Astrocyte (in vitro differentiated cells and primary cell): ENCODE data around the gene SP3. TPM values are rescaled to one million over a fixed set of nuclear protein-coding genes. Genes with fewer than 3 reads are reported as not detected.

ENCODE experiments used
- DNase-seq: peaks from one replicate; pipeline ENCODE4 v3.0.0-alpha.2; 2010; ENCODE audit warnings: low read depth
- FAIRE-seq: peaks from 2 replicates; lab custom pipeline; 2011; peaks lifted over from hg19 to GRCh38; lab: Jason Lieb, UNC
- H2AFZ ChIP-seq: 2 replicates; pipeline ENCODE4 v1.6.0; 2012; ENCODE audit warnings: low read depth, low read length, inconsistent platforms
- H3K27ac ChIP-seq: 2 replicates; pipeline ENCODE4 v1.5.1; 2011; ENCODE audit warnings: low read depth, low read length, inconsistent platforms
- H3K27me3 ChIP-seq: 2 replicates; pipeline ENCODE4 v1.6.0; 2011; ENCODE audit warnings: low read length, inconsistent platforms; ENCODE audit not compliant: insufficient read depth
- H3K36me3 ChIP-seq: 2 replicates; pipeline ENCODE4 v1.5.1; 2011; ENCODE audit warnings: low read length, inconsistent platforms; ENCODE audit not compliant: insufficient read depth
- H3K4me1 ChIP-seq: 2 replicates; pipeline ENCODE4 v1.5.1; 2011; ENCODE audit warnings: low read length, inconsistent platforms; ENCODE audit not compliant: insufficient read depth
- H3K4me2 ChIP-seq: 2 replicates; pipeline ENCODE4 v1.6.0; 2012; ENCODE audit warnings: low read length, inconsistent platforms
- H3K4me3 ChIP-seq: 2 replicates; pipeline ENCODE4 v1.5.1; 2011; ENCODE audit warnings: low read depth, mild to moderate bottlenecking, low read length, inconsistent platforms; ENCODE audit not compliant: insufficient read depth
- H3K79me2 ChIP-seq: 2 replicates; pipeline ENCODE4 v1.6.0; 2012; ENCODE audit warnings: mild to moderate bottlenecking, low read length, inconsistent platforms; ENCODE audit not compliant: insufficient read depth
- H3K9ac ChIP-seq: 2 replicates; pipeline ENCODE4 v1.6.0; 2012; ENCODE audit warnings: mild to moderate bottlenecking, low read length, inconsistent platforms
- H3K9me3 ChIP-seq: 2 replicates; pipeline ENCODE4 v1.5.1; 2012; ENCODE audit warnings: low read depth, mild to moderate bottlenecking, low read length, inconsistent platforms; ENCODE audit not compliant: insufficient read depth
- H4K20me1 ChIP-seq: 2 replicates; pipeline ENCODE4 v1.6.0; 2012; ENCODE audit warnings: low read length, inconsistent platforms; ENCODE audit not compliant: insufficient read depth
- H3K27ac Mint-ChIP-seq: one replicate; pipeline ENCODE4 v1.8.0; 2021; ENCODE audit warnings: mild to moderate bottlenecking, mixed read lengths; ENCODE audit not compliant: unreplicated experiment
- H3K27me3 Mint-ChIP-seq: one replicate; pipeline ENCODE4 v1.8.0; 2021; ENCODE audit warnings: low read depth, mixed read lengths; ENCODE audit not compliant: unreplicated experiment
- H3K36me3 Mint-ChIP-seq: one replicate; pipeline ENCODE4 v1.8.0; 2021; ENCODE audit warnings: low read depth, mixed read lengths; ENCODE audit not compliant: unreplicated experiment
- H3K4me1 Mint-ChIP-seq: one replicate; pipeline ENCODE4 v1.8.0; 2021; ENCODE audit warnings: low read depth, mixed read lengths; ENCODE audit not compliant: unreplicated experiment
- H3K4me3 Mint-ChIP-seq: one replicate; pipeline ENCODE4 v1.8.0; 2021; ENCODE audit warnings: mild to moderate bottlenecking, moderate library complexity, mixed read lengths; ENCODE audit not compliant: unreplicated experiment
- H3K9me3 Mint-ChIP-seq: one replicate; pipeline ENCODE4 v1.8.0; 2021; ENCODE audit warnings: mild to moderate bottlenecking, mixed read lengths; ENCODE audit not compliant: unreplicated experiment
- CTCF ChIP-seq: IDR thresholded peaks from 2 replicates; pipeline ENCODE4 v1.5.1; 2011; ENCODE audit warnings: low read depth, mild to moderate bottlenecking, inconsistent platforms, low read length, moderate library complexity; ENCODE audit not compliant: insufficient read depth
- EZH2 ChIP-seq: IDR thresholded peaks from 2 replicates; pipeline ENCODE4 v1.6.1; 2012; ENCODE audit warnings: mild to moderate bottlenecking, low read length, inconsistent platforms; ENCODE audit not compliant: insufficient read depth
- total RNA-seq: library from RNA; stranded (reverse); gene quantifications from 2 replicates; pipeline ENCODE4 v1.2.1, GENCODE V29; 2021

Gene SP3
- total RNA-seq, 1 donor from 2014 or later = 59.6 TPM

- H3K79me2 ChIP-seq = peaks cover 100% of the 10 kb centered on the region
- H3K27ac Mint-ChIP-seq = no peak overlapping the region
- no peak overlapping the region for H2AFZ ChIP-seq
Observed at GRCh38 chr2:173941567-173941966, 23.6 kb downstream of the SP3 start.

GRCh38 chr2:173940208-173941020, 24.8 kb downstream of the SP3 start:
- H3K4me1 ChIP-seq = peaks cover 16% of the 10 kb centered on the region
- no peak overlapping the region for H2AFZ ChIP-seq
- peaks cover 2% of the 10 kb centered on the region for H3K36me3 Mint-ChIP-seq
- FAIRE-seq (no peak), DNase-seq (no peak)
- H3K27me3 ChIP-seq = no peaks in the 10 kb centered on the region
- H3K27ac ChIP-seq = peak overlapping the region; percentile 18
- H3K27me3 Mint-ChIP-seq = no peaks in the 10 kb centered on the region
- TF ChIP-seq CTCF (no peak), EZH2 (no peak)
- peaks cover 90% of the 10 kb centered on the region for H4K20me1 ChIP-seq
- no peaks in the 10 kb centered on the region for H3K9me3 Mint-ChIP-seq
- peak overlapping the region; percentile 1 for H3K27ac Mint-ChIP-seq
- H3K4me3 Mint-ChIP-seq = no peak overlapping the region
- peaks cover 100% of the 10 kb centered on the region for H3K79me2 ChIP-seq
- H3K9me3 ChIP-seq = no peaks in the 10 kb centered on the region
- H3K4me2 ChIP-seq = peak overlapping the region; percentile 70
- H3K36me3 ChIP-seq = no peaks in the 10 kb centered on the region
- H3K4me1 Mint-ChIP-seq = peaks cover 22% of the 10 kb centered on the region
- H3K4me3 ChIP-seq = no peak overlapping the region
- no peak overlapping the region for H3K9ac ChIP-seq

More at GRCh38 chr2:173941567-173941966, 23.6 kb downstream of the SP3 start:
- Histone ChIP-seq H4K20me1 (peaks cover 87% of the 10 kb centered on the region), H3K4me3 (no peak overlapping the region), H3K27me3 (no peaks in the 10 kb centered on the region), H3K9ac (no peak overlapping the region), H3K36me3 (no peaks in the 10 kb centered on the region), H3K4me1 (peaks cover 16% of the 10 kb centered on the region), H3K27ac (no peak overlapping the region), H3K9me3 (no peaks in the 10 kb centered on the region), H3K4me2 (no peak overlapping the region)
- DNase-seq (no peak), FAIRE-seq (no peak)
- TF ChIP-seq CTCF (no peak), EZH2 (no peak)
- Mint-ChIP-seq H3K4me3 (no peak overlapping the region), H3K36me3 (peaks cover 2% of the 10 kb centered on the region), H3K4me1 (peaks cover 22% of the 10 kb centered on the region), H3K9me3 (no peaks in the 10 kb centered on the region), H3K27me3 (no peaks in the 10 kb centered on the region)

GRCh38 chr2:173938700-173939384, 26.3 kb downstream of the SP3 start:
- H3K4me1 ChIP-seq = peaks cover 16% of the 10 kb centered on the region
- H3K9me3 ChIP-seq = no peaks in the 10 kb centered on the region
- no peak overlapping the region for H2AFZ ChIP-seq
- H4K20me1 ChIP-seq = peaks cover 95% of the 10 kb centered on the region
- no peak overlapping the region for H3K27ac Mint-ChIP-seq
- no peaks in the 10 kb centered on the region for H3K27me3 ChIP-seq
- H3K27me3 Mint-ChIP-seq = no peaks in the 10 kb centered on the region
- no peak overlapping the region for H3K9ac ChIP-seq
- H3K79me2 ChIP-seq = peaks cover 100% of the 10 kb centered on the region
- no peak for FAIRE-seq
- no peak overlapping the region for H3K4me2 ChIP-seq
- no peaks in the 10 kb centered on the region for H3K36me3 ChIP-seq
- TF ChIP-seq EZH2 (no peak), CTCF (no peak)
- peaks cover 21% of the 10 kb centered on the region for H3K4me1 Mint-ChIP-seq
- no peak overlapping the region for H3K27ac ChIP-seq
- peaks cover 2% of the 10 kb centered on the region for H3K36me3 Mint-ChIP-seq
- H3K4me3 Mint-ChIP-seq = no peak overlapping the region
- no peak overlapping the region for H3K4me3 ChIP-seq
- H3K9me3 Mint-ChIP-seq = no peaks in the 10 kb centered on the region
- no peak for DNase-seq
